HG03139 (cell line): ENCODE data around the gene COMMD1.
"Not testable (repeated sequence)": the region's sequence is repeated elsewhere in the genome, so short reads cannot be mapped to it uniquely, and the experiment has no call there.

ENCODE experiments used
- ATAC-seq: cut with Tn5 transposase; IDR thresholded peaks from one replicate; pipeline ENCODE4 v1.9.1; 2021; ENCODE audit not compliant: unreplicated experiment

Gene COMMD1

GRCh38 chr2:61962095-61962984 lies 56.9 kb downstream of the COMMD1 start:
- ATAC-seq = no peak

- ATAC-seq = no peak
Observed at GRCh38 chr2:61966087-61966727, 60.7 kb downstream of the COMMD1 start.

- ATAC-seq = no peak
Observed at GRCh38 chr2:61967262-61967661, 61.8 kb downstream of the COMMD1 start.

- no peak for ATAC-seq
Observed at GRCh38 chr2:61969376-61969775, 63.9 kb downstream of the COMMD1 start.

- ATAC-seq = no peak
Observed at GRCh38 chr2:61970807-61971556, 65.5 kb downstream of the COMMD1 start.

- ATAC-seq = no peak
Observed at GRCh38 chr2:61978522-61978921, 73.0 kb downstream of the COMMD1 start.

- ATAC-seq = no peak
Observed at GRCh38 chr2:61980758-61981157, 75.3 kb downstream of the COMMD1 start.

GRCh38 chr2:61984682-61985081 lies 79.2 kb downstream of the COMMD1 start:
- no peak for ATAC-seq

GRCh38 chr2:61988462-61989366 lies 83.2 kb downstream of the COMMD1 start:
- ATAC-seq = no peak

GRCh38 chr2:61993422-61994024 lies 88.0 kb downstream of the COMMD1 start:
- no peak for ATAC-seq

GRCh38 chr2:61994531-61994930 lies 89.1 kb downstream of the COMMD1 start:
- ATAC-seq = no peak

GRCh38 chr2:61995065-61995464 lies 89.6 kb downstream of the COMMD1 start:
- ATAC-seq = no peak

GRCh38 chr2:61995515-61995914 lies 90.0 kb downstream of the COMMD1 start:
- no peak for ATAC-seq

- ATAC-seq = no peak
Observed at GRCh38 chr2:61998426-61998825, 93.0 kb downstream of the COMMD1 start.

- no peak for ATAC-seq
Observed at GRCh38 chr2:62000538-62000937, 95.1 kb downstream of the COMMD1 start.

- ATAC-seq = no peak
Observed at GRCh38 chr2:62001431-62001830, 96.0 kb downstream of the COMMD1 start.

GRCh38 chr2:62004428-62004827 lies 99.0 kb downstream of the COMMD1 start:
- not testable (repeated sequence) for ATAC-seq

GRCh38 chr2:62007555-62007954 lies 102.1 kb downstream of the COMMD1 start:
- no peak for ATAC-seq

- ATAC-seq = no peak
Observed at GRCh38 chr2:62010632-62011256, 105.3 kb downstream of the COMMD1 start.

- ATAC-seq = no peak
Observed at GRCh38 chr2:62013641-62014040, 108.2 kb downstream of the COMMD1 start.
